ENCODE results near the gene VPS25.

DNA sequence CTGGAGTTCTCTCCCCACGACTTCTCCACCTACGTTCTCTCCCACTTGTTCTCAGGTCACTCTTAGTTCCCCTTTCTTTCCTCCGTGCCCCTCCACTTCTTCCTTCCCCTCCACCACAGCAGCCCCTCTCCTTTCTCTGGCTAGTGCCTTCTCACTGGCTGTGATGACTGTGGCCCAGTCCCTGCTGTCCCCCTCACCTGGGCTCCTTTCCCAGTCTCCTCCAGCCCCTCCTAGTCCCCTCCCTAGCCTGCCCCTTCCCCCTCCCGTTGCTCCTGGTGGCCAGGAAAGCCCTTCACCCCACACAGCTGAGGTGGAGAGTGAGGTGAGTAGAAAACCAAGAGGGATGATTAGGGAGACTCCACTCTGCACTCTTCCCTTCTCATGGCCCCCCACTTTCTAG lies 21.8 kb downstream of the VPS25 start:
- TF ChIP-seq, protein P1, sequence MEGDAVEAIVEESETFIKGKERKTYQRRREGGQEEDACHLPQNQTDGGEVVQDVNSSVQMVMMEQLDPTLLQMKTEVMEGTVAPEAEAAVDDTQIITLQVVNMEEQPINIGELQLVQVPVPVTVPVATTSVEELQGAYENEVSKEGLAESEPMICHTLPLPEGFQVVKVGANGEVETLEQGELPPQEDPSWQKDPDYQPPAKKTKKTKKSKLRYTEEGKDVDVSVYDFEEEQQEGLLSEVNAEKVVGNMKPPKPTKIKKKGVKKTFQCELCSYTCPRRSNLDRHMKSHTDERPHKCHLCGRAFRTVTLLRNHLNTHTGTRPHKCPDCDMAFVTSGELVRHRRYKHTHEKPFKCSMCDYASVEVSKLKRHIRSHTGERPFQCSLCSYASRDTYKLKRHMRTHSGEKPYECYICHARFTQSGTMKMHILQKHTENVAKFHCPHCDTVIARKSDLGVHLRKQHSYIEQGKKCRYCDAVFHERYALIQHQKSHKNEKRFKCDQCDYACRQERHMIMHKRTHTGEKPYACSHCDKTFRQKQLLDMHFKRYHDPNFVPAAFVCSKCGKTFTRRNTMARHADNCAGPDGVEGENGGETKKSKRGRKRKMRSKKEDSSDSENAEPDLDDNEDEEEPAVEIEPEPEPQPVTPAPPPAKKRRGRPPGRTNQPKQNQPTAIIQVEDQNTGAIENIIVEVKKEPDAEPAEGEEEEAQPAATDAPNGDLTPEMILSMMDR (conservative IDR thresholded peaks at IDR 0.05): no peak
- TF ChIP-seq EZH2 (IDR thresholded peaks at IDR 0.05; ENCODE audit: low read depth): no peak

Data from PC-9 (cell line).